Activated CD4-positive, alpha-beta T cell treated with anti-CD3 and anti-CD28 coated beads for 36 hours (primary cell): ENCODE results near the gene CD74. TPM values are rescaled to one million over a fixed set of nuclear protein-coding genes. Genes with fewer than 3 reads are reported as not detected.
A peak's percentile ranks its signal among the peaks of the same experiment; 100 is the strongest.
"Not testable (repeated sequence)": the region's sequence is repeated elsewhere in the genome, so short reads cannot be mapped to it uniquely, and the experiment has no call there.

Experiments
- ATAC-seq: fragments of 200-7000 bp; cut with Tn5 transposase; one replicate; pipeline ENCODE4 v1.10.0; 2021; ENCODE audit warnings: mild to moderate bottlenecking, moderate library complexity
- CTCF ChIA-PET: fragments of 350-600 bp; sonication (Branson Sonifier 250); formaldehyde crosslinking; loops from one replicate; lab custom pipeline; 2021; ENCODE audit warnings: antibody characterized with exemption; lab: Charles Lee
- POLR2A ChIA-PET: fragments of 350-600 bp; sonication (Branson Sonifier 250); formaldehyde crosslinking; loops from one replicate; lab custom pipeline; 2021; ENCODE audit warnings: antibody characterized with exemption, inconsistent platforms; lab: Charles Lee
- DNase-seq: peaks from one replicate; pipeline ENCODE4 v3.0.0-alpha.2; 2020
- H3K27ac Mint-ChIP-seq: one replicate; pipeline ENCODE4 v1.8.0; 2021; ENCODE audit warnings: mixed read lengths
- H3K27me3 Mint-ChIP-seq: one replicate; pipeline ENCODE4 v1.8.0; 2021; ENCODE audit warnings: mixed read lengths
- H3K36me3 Mint-ChIP-seq: one replicate; pipeline ENCODE4 v1.8.0; 2021; ENCODE audit warnings: low read depth, mixed read lengths
- H3K4me1 Mint-ChIP-seq: one replicate; pipeline ENCODE4 v1.8.0; 2021; ENCODE audit warnings: mixed read lengths
- H3K4me3 Mint-ChIP-seq: one replicate; pipeline ENCODE4 v1.8.0; 2021; ENCODE audit warnings: mild to moderate bottlenecking, moderate library complexity, mixed read lengths
- H3K9me3 Mint-ChIP-seq: one replicate; pipeline ENCODE4 v1.8.0; 2021; ENCODE audit warnings: low read depth, mixed read lengths
- intact Hi-C, 2 experiments: fragments of 100-400 bp; cut with DNase I in 1 of 2; cut with micrococcal nuclease in 1 of 2; formaldehyde crosslinking; loops; one replicate each; pipeline versions ENCODE4 v1.14.2 to v1.15.1; 2022 to 2024; cut with DNase I, micrococcal nuclease
- total RNA-seq, 2 experiments: library from RNA; stranded (reverse); gene quantifications; one replicate each; pipeline ENCODE4 v1.2.3, GENCODE V29; 2021

CD74 gene
- total RNA-seq, 2 experiments from 2014 or later = 217 to 290 TPM

DNA sequence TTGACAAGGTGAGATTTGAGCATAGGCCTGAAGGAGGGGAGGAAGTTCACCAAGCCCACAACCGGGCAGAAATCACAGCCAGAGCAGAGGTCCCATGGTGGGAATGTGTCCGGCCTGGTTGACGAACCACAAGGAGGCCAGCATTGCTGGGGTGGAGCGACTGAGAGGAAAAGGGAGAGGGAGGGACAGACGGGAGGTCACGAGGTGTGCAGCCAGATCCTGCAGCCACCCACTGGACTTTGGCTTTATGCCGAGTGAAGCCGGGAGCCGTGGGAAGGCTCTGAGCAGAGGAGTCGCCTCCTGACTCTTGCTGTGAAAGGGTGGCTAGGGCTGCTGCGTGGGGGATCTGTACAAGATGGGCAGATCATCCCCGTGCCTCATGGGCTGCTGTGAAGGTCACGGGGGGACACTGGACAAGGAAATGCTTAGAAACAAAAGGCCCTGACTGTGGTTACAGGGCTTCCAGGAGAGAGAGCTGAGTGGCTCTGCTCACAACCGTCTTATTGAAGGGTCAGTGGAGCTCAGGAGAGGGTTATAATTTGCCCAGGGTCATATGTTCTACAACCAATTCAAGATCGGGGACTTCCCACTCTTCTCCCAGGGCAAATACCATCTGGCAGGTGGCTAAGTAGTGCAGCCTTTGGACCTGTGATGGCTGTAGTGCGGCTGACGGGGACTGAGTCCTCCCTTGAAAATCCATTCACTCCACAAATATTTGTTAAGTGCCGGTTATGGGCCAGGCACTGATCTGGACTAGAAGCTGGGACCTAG is 15.6 kb upstream of the CD74 start:
- intact Hi-C loops = no loop called here
- Mint-ChIP-seq H3K4me3 (no peak overlapping the region), H3K4me1 (no peaks in the 10 kb centered on the region), H3K27me3 (peaks cover 4% of the 10 kb centered on the region), H3K9me3 (no peaks in the 10 kb centered on the region), H3K27ac (no peak overlapping the region), H3K36me3 (no peaks in the 10 kb centered on the region)
- ATAC-seq (no peak), DNase-seq (no peak)
- POLR2A ChIA-PET = no interaction called here
- CTCF ChIA-PET = interaction anchor here (0.6 kb wide), 1 partner anchor 62 kb away, joined by 3 read pairs; no protein-coding TSS in a partner anchor

- CTCF ChIA-PET = interaction anchor here (0.7 to 1.6 kb wide), 2 partner anchors 10 to 218 kb away, joined by 3 to 4 read pairs; no protein-coding TSS in a partner anchor
- H3K4me1 Mint-ChIP-seq, ATAC-seq, H3K4me3 Mint-ChIP-seq, H3K36me3 Mint-ChIP-seq, POLR2A ChIA-PET, intact Hi-C loops, H3K9me3 Mint-ChIP-seq, DNase-seq, H3K27me3 Mint-ChIP-seq, H3K27ac Mint-ChIP-seq: not testable (repeated sequence)
Measured at GRCh38 chr5:150426165-150426564, 13.5 kb upstream of the CD74 start.

- no peak for ATAC-seq
- ChIA-PET CTCF (interaction anchor here (1.1 to 1.3 kb wide), 2 partner anchors 24 to 25 kb away, joined by 3 to 6 read pairs; no protein-coding TSS in a partner anchor), POLR2A (no interaction called here)
- H3K36me3 Mint-ChIP-seq = no peaks in the 10 kb centered on the region
- no peak overlapping the region for H3K27ac Mint-ChIP-seq
- H3K4me1 Mint-ChIP-seq = no peaks in the 10 kb centered on the region
- DNase-seq = no peak
- H3K9me3 Mint-ChIP-seq = no peaks in the 10 kb centered on the region
- peaks cover 2% of the 10 kb centered on the region for H3K27me3 Mint-ChIP-seq
- intact Hi-C loops = no loop called here
- H3K4me3 Mint-ChIP-seq = no peak overlapping the region
Measured at GRCh38 chr5:150422758-150423157, 10.0 kb upstream of the CD74 start.

DNA sequence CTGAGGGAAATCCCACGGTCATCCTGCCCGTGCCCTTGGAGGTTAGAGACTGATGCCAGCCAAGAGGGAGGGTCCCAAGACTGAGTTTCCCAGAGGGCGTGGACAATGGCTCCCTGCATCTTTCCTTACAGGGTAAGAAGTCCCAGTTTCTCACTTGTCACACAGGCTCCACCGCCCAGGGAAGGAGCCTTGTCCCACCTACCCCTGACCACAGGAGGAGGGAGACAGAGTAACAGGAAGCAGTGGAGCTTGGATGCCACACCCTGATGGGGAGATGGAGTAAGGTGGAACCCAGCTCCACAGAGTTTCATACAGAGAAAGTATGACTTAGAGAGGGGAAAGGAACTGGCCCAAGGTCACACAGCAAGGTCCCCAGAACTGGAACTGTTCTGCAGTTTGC is 9.4 kb upstream of the CD74 start:
- no peaks in the 10 kb centered on the region for H3K4me1 Mint-ChIP-seq
- no peak overlapping the region for H3K4me3 Mint-ChIP-seq
- H3K9me3 Mint-ChIP-seq = no peaks in the 10 kb centered on the region
- DNase-seq (no peak), ATAC-seq (no peak)
- H3K36me3 Mint-ChIP-seq = no peaks in the 10 kb centered on the region
- ChIA-PET POLR2A (interaction anchor here (1.7 kb wide), 1 partner anchor 9 kb away, joined by 7 read pairs; the partner anchor contains the start of gene CD74), CTCF (interaction anchor here (1.1 kb wide), 1 partner anchor 24 kb away, joined by 6 read pairs; no protein-coding TSS in a partner anchor)
- intact Hi-C loops = no loop called here
- H3K27ac Mint-ChIP-seq = no peak overlapping the region
- H3K27me3 Mint-ChIP-seq = peaks cover 2% of the 10 kb centered on the region

DNA sequence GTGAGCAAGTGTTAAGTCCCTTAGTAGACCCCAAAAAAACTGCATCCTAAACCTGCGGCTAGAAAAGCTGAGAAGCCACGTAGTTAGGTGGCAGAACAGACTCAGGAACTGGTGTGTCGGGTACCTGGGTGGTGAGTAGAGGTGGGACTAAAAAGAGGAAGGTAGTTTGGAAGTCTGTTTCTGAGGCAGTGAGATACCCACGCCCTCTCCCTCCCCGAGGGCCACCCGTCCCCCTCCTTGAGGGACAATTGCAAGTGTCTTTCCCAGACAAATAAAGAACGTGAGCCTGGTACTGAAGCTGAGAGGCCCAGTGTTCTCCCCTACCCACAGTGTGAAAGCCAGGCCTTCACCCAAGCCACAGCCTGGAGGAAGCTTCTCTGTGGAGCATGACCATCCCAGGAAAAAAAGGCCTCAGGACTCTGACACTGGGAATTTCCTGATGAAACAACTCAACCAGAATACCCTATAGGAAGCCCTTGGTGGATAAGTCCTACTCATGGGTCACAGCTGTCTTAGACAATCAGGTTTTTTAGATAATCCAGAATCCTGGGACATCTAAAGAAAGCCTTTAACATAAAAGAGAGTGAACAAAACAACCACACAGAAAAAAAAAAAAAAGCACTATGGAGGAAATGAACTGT is 7.0 kb upstream of the CD74 start:
- ChIA-PET POLR2A (interaction anchor here (1.0 kb wide), 2 partner anchors 9 to 10 kb away, joined by 3 read pairs; no protein-coding TSS in a partner anchor), CTCF (interaction anchor here (0.7 kb wide), 1 partner anchor 84 kb away, joined by 3 read pairs; no protein-coding TSS in a partner anchor)
- Mint-ChIP-seq H3K27ac (no peak overlapping the region), H3K36me3 (no peaks in the 10 kb centered on the region), H3K27me3 (peaks cover 2% of the 10 kb centered on the region), H3K4me3 (no peak overlapping the region), H3K4me1 (no peaks in the 10 kb centered on the region), H3K9me3 (no peaks in the 10 kb centered on the region)
- intact Hi-C loops = no loop called here
- no peak for ATAC-seq
- no peak for DNase-seq

- ChIA-PET POLR2A (interaction anchor here (0.8 kb wide), 1 partner anchor 20 kb away, joined by 4 read pairs; no protein-coding TSS in a partner anchor), CTCF (interaction anchor here (1.5 to 3.8 kb wide), 2 partner anchors 15 to 24 kb away, joined by 4 to 22 read pairs; no protein-coding TSS in a partner anchor)
- H3K36me3 Mint-ChIP-seq = not testable (repeated sequence)
Measured at GRCh38 chr5:150413902-150414790, 1.4 kb upstream of the CD74 start.

DNA sequence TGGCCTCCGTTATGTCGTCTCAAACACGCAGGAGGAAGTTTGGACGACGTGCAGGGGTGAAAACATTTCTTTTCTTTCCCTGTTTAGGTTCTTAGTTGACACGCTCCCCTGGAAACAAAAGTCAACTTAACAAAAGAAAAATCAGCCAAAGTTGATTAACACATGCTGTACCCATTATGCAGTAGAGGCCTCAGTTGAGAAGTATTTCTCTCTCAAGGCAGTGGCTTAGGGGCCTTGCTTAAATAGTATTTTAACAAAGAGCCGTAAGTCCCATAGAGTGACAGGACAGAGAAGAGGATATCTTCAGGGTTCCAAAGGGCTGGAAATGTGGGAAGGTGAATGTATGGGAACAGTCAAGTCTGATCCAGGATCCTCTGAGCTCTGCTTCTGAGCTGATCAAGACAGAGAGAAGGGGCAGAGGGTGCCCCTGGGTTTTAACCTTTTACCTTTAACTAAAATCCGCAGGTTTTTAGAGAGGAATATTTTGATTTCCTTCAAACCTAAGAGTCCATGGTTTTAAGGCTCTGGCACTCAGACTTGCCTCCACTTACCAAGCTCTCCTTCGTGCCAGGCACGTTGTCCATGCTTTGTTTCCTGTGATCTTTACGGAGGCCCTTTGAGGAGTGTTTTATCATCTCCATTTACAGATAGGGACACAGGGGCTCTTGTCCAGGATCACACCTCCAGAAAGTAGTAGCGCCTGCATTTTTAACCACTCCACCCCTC is 629 bp upstream of the CD74 start:
- Mint-ChIP-seq H3K27ac (peak overlapping the region; percentile 99), H3K4me3 (peak overlapping the region; percentile 99), H3K36me3 (peaks cover 14% of the 10 kb centered on the region), H3K27me3 (no peaks in the 10 kb centered on the region), H3K9me3 (no peaks in the 10 kb centered on the region), H3K4me1 (peaks cover 36% of the 10 kb centered on the region)
- no peak for ATAC-seq
- ChIA-PET POLR2A (interaction anchor here (0.6 to 1.3 kb wide), 8 partner anchors 8 to 737 kb away, joined by 3 to 10 read pairs (median 4); partner anchors contain the start of gene RPS14), CTCF (interaction anchor here (0.7 to 3.8 kb wide), 7 partner anchors 15 to 1029 kb away, joined by 3 to 22 read pairs (median 4); no protein-coding TSS in a partner anchor)
- no peak for DNase-seq
- intact Hi-C loops = loop anchor here (1.0 to 2.0 kb wide), 6 partner anchors 23 to 1057 kb away; partner anchors contain the start of genes HMGXB3 (in 1 of the 2), RBM22 (in 1 of the 2), SLC26A2 (in 1 of the 2) and TCOF1 (in 1 of the 2)

More at GRCh38 chr5:150413902-150414790, 1.4 kb upstream of the CD74 start:
- Mint-ChIP-seq H3K4me1 (peaks cover 36% of the 10 kb centered on the region), H3K27ac (peak overlapping the region; percentile 99)
- ATAC-seq, H3K27me3 Mint-ChIP-seq, H3K9me3 Mint-ChIP-seq, DNase-seq, H3K4me3 Mint-ChIP-seq: not testable (repeated sequence)
- intact Hi-C loops = loop anchor here (1.0 to 2.0 kb wide), 6 partner anchors 22 to 1057 kb away; partner anchors contain the start of genes HMGXB3 (in 1 of the 2), RBM22 (in 1 of the 2), SLC26A2 (in 1 of the 2) and TCOF1 (in 1 of the 2)

- intact Hi-C loops = loop anchor here in 1 of 2 experiments (2.0 kb wide), 1 partner anchor 411 kb away; the partner anchor contains the start of genes HMGXB3 and TIGD6
- peak overlapping the region; percentile 99 for H3K4me3 Mint-ChIP-seq
- H3K9me3 Mint-ChIP-seq = no peaks in the 10 kb centered on the region
- peak overlapping the region; percentile 99 for H3K27ac Mint-ChIP-seq
- peaks cover 36% of the 10 kb centered on the region for H3K4me1 Mint-ChIP-seq
- H3K27me3 Mint-ChIP-seq = no peaks in the 10 kb centered on the region
- H3K36me3 Mint-ChIP-seq = peaks cover 14% of the 10 kb centered on the region
- ATAC-seq = peak; percentile 31
- CTCF ChIA-PET = interaction anchor here (0.6 to 3.8 kb wide), 6 partner anchors 13 to 48 kb away, joined by 3 to 22 read pairs (median 7); partner anchors contain the start of gene RPS14
- DNase-seq = peak; percentile 83
- POLR2A ChIA-PET = interaction anchor here (0.7 to 1.7 kb wide), 5 partner anchors 8 to 49 kb away, joined by 3 to 9 read pairs (median 6); partner anchors contain the start of gene RPS14
Measured at GRCh38 chr5:150411245-150411979, 1.3 kb downstream of the CD74 start.

GRCh38 chr5:150410524-150411244 is 2.0 kb downstream of the CD74 start:
- ATAC-seq (peak; percentile 23), DNase-seq (peak; percentile 65)
- ChIA-PET CTCF (interaction anchor here (0.5 to 3.8 kb wide), 7 partner anchors 12 to 421 kb away, joined by 3 to 22 read pairs (median 6); partner anchors contain the start of gene RPS14), POLR2A (interaction anchor here (0.6 to 1.7 kb wide), 8 partner anchors 8 to 48 kb away, joined by 3 to 11 read pairs (median 6); partner anchors contain the start of gene RPS14)
- peaks cover 36% of the 10 kb centered on the region for H3K4me1 Mint-ChIP-seq
- intact Hi-C loops = loop anchor here in 1 of 2 experiments (2.0 kb wide), 1 partner anchor 410 kb away; the partner anchor contains the start of genes HMGXB3 and TIGD6
- H3K27me3 Mint-ChIP-seq = no peaks in the 10 kb centered on the region
- H3K27ac Mint-ChIP-seq = peak overlapping the region; percentile 99
- H3K9me3 Mint-ChIP-seq = no peaks in the 10 kb centered on the region
- H3K36me3 Mint-ChIP-seq = peaks cover 21% of the 10 kb centered on the region
- H3K4me3 Mint-ChIP-seq = peak overlapping the region; percentile 99
